ENCODE data around the gene PI4K2A. TPM values are rescaled to one million over a fixed set of nuclear protein-coding genes. Genes with fewer than 3 reads are reported as not detected.
A peak's percentile ranks its signal among the peaks of the same experiment; 100 is the strongest.

PI4K2A gene
- total and polyA plus RNA-seq, 2 of the 13 experiments (the other 11 are each of a cell fraction or from before 2014, with no cell fraction given): 10.9 to 14.3 TPM

DNA sequence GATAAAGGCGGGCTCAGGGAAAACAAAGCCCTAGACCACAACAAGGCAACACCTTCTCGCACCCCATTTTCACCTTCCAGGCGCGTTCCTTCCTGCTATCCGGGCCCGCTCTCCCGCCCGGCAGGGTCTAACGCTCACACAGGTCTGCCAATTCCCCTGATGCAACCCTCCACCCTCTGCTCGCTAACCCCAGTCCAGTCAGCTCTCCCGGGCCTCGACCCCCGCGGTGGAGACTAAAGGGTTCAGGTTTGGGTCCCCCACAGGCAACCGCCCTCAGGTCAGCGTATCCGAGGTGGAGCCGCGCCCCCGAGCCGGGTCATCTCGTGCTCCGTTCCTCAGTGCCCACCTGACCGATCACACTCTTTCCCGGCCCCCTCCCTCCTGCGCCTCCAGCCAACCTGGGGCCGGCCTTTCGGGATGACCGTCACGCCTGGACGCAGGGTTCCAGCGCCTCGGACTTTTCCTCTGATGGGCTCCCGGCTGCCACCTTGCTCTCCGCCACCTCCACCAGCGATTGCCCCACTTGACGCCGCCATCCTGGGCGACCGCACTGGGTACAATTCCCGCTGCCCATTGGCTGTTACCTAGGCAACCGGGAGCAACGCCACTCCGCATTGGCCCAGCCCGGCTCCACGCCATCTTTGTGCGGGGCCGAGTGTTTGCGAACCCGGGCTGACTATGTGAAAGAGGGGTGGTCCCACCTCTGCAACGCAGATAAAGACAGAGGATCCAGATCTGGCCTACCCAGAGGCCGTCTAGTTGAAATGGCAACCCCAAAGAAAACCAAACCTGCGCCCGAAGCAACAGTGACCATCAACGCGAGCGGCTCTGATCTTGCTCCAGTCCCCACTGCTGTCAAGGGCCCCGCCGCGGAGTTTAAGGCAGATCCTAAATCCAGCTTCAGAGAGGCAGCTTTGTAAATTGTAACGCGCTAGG, 7.3 kb upstream of the PI4K2A start, which contains the start of gene MORN4 (continued):
- TF ChIP-seq TCF7 (IDR thresholded peaks at IDR 0.05; ENCODE audit: low read depth): no peak
- peak; percentile 55; the same call in 1 of the 2 replicates for TF ChIP-seq ZSCAN31 (CRISPR knock-in tag; IDR thresholded peaks at IDR 0.05; ENCODE audit: low read depth)
- TF ChIP-seq NRL (CRISPR knock-in tag; IDR thresholded peaks at IDR 0.05; ENCODE audit: borderline replicate concordance): 0 out of 2 replicates have a peak, but pooled peaks have one; percentile 70
- 0 out of 2 replicates have a peak, but pooled peaks have one; percentile 29 for TF ChIP-seq AHDC1 (CRISPR knock-in tag; IDR thresholded peaks at IDR 0.05; ENCODE audit: borderline replicate concordance)
- 0 out of 2 replicates have a peak, but pooled peaks have one; percentile 67 for TF ChIP-seq ZMAT3 (CRISPR knock-in tag; conservative IDR thresholded peaks at IDR 0.05)
- TF ChIP-seq ZNF18 (CRISPR knock-in tag; IDR thresholded peaks at IDR 0.05; ENCODE audit: insufficient replicate concordance): peak; percentile 40
- TF ChIP-seq ELF1 (CRISPR knock-in tag; IDR thresholded peaks at IDR 0.05): 0 out of 2 replicates have a peak, but pooled peaks have one; percentile 11
- TF ChIP-seq TBX2 (CRISPR knock-in tag; IDR thresholded peaks at IDR 0.05; ENCODE audit: borderline replicate concordance): peak; percentile 60; the same call in 1 of the 2 replicates
- TF ChIP-seq MIER2 (CRISPR knock-in tag; IDR thresholded peaks at IDR 0.05): no peak
- TF ChIP-seq RFXAP (CRISPR knock-in tag; IDR thresholded peaks at IDR 0.05; ENCODE audit: borderline replicate concordance): 0 out of 2 replicates have a peak, but pooled peaks have one; percentile 66
- peak; percentile 39; the same call in 1 of the 2 replicates for TF ChIP-seq HOXA5 (CRISPR knock-in tag; IDR thresholded peaks at IDR 0.05)
- no peak for TF ChIP-seq ERF (CRISPR knock-in tag; IDR thresholded peaks at IDR 0.05)
- TF ChIP-seq CREB1 (IDR thresholded peaks at IDR 0.05): peak; percentile 50; the same call in 1 of the 2 replicates
- peak; percentile 76 for TF ChIP-seq CREB1 (CRISPR knock-in tag; IDR thresholded peaks at IDR 0.05)
- peak; percentile 75; the same call in 1 of the 2 replicates for TF ChIP-seq PCBP1 (IDR thresholded peaks at IDR 0.05; ENCODE audit: borderline replicate concordance, low read depth, low read length)
- peak; percentile 62; the same call in 1 of the 2 replicates for TF ChIP-seq ZNF441 (CRISPR knock-in tag; IDR thresholded peaks at IDR 0.05; ENCODE audit: borderline replicate concordance)
- TF ChIP-seq, protein P1, sequence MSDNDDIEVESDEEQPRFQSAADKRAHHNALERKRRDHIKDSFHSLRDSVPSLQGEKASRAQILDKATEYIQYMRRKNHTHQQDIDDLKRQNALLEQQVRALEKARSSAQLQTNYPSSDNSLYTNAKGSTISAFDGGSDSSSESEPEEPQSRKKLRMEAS (IDR thresholded peaks at IDR 0.05): peak; percentile 54
- 0 out of 2 replicates have a peak, but pooled peaks have one; percentile 14 for TF ChIP-seq REPIN1 (CRISPR knock-in tag; IDR thresholded peaks at IDR 0.05; ENCODE audit: borderline replicate concordance, low read depth)
- no peak for TF ChIP-seq SATB2 (CRISPR knock-in tag; IDR thresholded peaks at IDR 0.05)
